HFFc6 (cell line): Measurements from ENCODE around the gene ASCL3. TPM values are rescaled to one million over a fixed set of nuclear protein-coding genes. Genes with fewer than 3 reads are reported as not detected.
"Not testable (repeated sequence)": the region's sequence is repeated elsewhere in the genome, so short reads cannot be mapped to it uniquely, and the experiment has no call there.

Source experiments
- DNase-seq: peaks from one replicate; pipeline ENCODE4 v3.0.0-alpha.2; 2018
- H3K27ac Mint-ChIP-seq: 2 replicates; pipeline ENCODE4 v1.8.0; 2020; ENCODE audit warnings: mild to moderate bottlenecking, mixed read lengths
- H3K27me3 Mint-ChIP-seq: 2 replicates; pipeline ENCODE4 v1.8.0; 2021; ENCODE audit warnings: mild to moderate bottlenecking, moderate library complexity, mixed read lengths; ENCODE audit not compliant: insufficient read depth
- H3K36me3 Mint-ChIP-seq: 2 replicates; pipeline ENCODE4 v1.8.0; 2021; ENCODE audit warnings: low read depth, mixed read lengths
- H3K4me1 Mint-ChIP-seq: 2 replicates; pipeline ENCODE4 v1.8.0; 2020; ENCODE audit warnings: low read depth, mixed read lengths
- H3K4me3 Mint-ChIP-seq: 2 replicates; pipeline ENCODE4 v1.8.0; 2020; ENCODE audit warnings: mild to moderate bottlenecking, moderate library complexity, mixed read lengths
- H3K9me3 Mint-ChIP-seq: 2 replicates; pipeline ENCODE4 v1.8.0; 2020; ENCODE audit warnings: mild to moderate bottlenecking, mixed read lengths
- total RNA-seq, 6 experiments: library from RNA; stranded (reverse); fragmentation: NEBNext Ultra II Directional; extraction: Animal tissue kit (Norgen Biotek cat#: 25700); gene quantifications; 2 replicates in 1 of 6; 3 replicates in 5 of 6; pipeline ENCODE4 v1.2.3, GENCODE V29; 2021
- TF ChIP-seq, protein P1 (sequence below): fragments of 200-600 bp; sonication (generic); IDR thresholded peaks from 2 replicates; pipeline ENCODE4 v1.5.0; 2021; ENCODE audit warnings: antibody characterized with exemption, mild to moderate bottlenecking

Gene ASCL3
- total RNA-seq, 6 experiments from 2014 or later = not detected

DNA sequence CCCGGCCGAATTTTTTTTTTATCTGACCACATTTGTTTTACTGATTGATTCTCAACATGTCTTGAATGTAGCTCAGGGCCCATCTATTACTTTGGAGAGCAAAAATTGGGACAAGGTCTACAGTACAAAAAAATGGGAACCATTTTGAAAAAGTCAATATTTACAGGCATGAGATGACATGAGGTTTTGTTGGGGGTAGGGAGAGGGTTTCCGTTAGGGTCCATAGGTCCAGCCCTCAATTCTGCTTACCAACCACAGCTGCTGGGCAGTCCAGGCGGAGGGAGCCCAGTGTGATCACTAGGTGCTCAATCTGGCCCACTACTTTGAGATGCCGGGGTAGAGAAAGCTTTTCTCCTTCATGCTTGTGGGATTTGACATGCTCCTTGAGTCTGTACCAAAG is 42.6 kb upstream of the ASCL3 start:
- TF ChIP-seq, protein P1, sequence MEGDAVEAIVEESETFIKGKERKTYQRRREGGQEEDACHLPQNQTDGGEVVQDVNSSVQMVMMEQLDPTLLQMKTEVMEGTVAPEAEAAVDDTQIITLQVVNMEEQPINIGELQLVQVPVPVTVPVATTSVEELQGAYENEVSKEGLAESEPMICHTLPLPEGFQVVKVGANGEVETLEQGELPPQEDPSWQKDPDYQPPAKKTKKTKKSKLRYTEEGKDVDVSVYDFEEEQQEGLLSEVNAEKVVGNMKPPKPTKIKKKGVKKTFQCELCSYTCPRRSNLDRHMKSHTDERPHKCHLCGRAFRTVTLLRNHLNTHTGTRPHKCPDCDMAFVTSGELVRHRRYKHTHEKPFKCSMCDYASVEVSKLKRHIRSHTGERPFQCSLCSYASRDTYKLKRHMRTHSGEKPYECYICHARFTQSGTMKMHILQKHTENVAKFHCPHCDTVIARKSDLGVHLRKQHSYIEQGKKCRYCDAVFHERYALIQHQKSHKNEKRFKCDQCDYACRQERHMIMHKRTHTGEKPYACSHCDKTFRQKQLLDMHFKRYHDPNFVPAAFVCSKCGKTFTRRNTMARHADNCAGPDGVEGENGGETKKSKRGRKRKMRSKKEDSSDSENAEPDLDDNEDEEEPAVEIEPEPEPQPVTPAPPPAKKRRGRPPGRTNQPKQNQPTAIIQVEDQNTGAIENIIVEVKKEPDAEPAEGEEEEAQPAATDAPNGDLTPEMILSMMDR = no peak
- Mint-ChIP-seq H3K4me1 (peaks cover 26% of the 10 kb centered on the region), H3K4me3 (no peak overlapping the region), H3K36me3 (no peaks in the 10 kb centered on the region), H3K27me3 (no peaks in the 10 kb centered on the region; the same call in 1 of the 2 replicates), H3K27ac (no peak overlapping the region), H3K9me3 (no peaks in the 10 kb centered on the region)
- DNase-seq = no peak

DNA sequence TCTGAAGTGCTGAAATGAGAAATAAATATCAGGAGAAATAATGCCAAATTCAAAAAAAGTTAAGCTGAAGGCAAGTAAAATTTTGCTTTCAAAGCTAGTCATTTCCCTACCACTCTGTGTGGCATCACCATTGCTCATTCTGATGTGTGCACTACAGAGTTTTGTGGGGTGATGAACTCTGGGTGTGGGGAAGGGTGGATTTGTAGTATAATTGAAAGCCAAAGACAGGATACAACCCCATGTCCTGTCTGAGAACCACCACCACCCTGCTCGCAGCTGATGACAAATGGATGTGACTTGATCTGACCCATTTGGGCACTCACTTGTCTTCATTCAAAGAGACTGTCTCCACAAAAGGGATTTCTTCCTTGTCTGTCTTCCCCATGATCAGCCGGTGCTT is 40.7 kb upstream of the ASCL3 start:
- Mint-ChIP-seq H3K36me3 (no peaks in the 10 kb centered on the region), H3K9me3 (no peaks in the 10 kb centered on the region), H3K4me3 (no peak overlapping the region), H3K27me3 (no peaks in the 10 kb centered on the region; the same call in 1 of the 2 replicates), H3K27ac (no peak overlapping the region), H3K4me1 (peaks cover 7% of the 10 kb centered on the region)
- no peak for DNase-seq
- TF ChIP-seq, protein P1 = no peak

DNA sequence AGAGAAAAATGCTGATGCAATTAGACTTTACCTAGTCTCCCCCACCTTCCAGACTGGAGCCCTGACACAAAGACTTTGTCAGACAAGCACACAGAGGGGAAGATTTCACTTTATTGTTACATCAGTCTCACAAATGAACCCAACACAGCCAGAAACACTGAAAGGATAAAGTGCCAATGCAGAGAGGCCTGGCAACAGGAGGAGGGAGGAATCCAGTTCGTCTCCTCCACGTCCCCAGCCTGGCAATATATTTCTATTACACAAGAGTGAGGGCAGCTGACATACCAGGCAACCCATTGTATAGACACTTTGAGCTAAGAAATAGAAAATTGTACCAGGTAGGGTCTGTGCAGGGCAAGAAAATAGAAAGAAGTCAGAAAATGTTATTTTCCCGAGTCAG is 37.7 kb upstream of the ASCL3 start:
- Mint-ChIP-seq H3K4me3 (no peak overlapping the region), H3K36me3 (no peaks in the 10 kb centered on the region), H3K27ac (no peak overlapping the region), H3K4me1 (no peaks in the 10 kb centered on the region), H3K27me3 (no peaks in the 10 kb centered on the region; the same call in 1 of the 2 replicates), H3K9me3 (no peaks in the 10 kb centered on the region)
- TF ChIP-seq, protein P1 = no peak
- DNase-seq = no peak

DNA sequence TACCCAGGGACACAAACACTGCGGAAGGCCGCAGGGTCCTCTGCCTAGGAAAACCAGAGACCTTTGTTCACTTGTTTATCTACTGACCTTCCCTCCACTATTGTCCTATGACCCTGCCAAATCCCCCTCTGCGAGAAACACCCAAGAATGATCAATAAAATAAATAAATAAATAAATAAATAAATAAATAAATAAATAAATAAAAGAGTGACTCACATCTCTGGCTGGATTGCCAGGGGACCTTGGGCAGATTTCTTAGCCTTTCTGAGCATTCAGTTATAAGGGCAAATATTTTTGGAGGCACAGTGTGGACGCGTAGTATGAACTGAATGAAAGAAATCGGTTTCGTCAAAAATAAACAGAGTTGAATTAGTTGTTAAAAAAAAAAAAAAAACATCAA is 36.5 kb upstream of the ASCL3 start:
- not testable (repeated sequence) for H3K27ac Mint-ChIP-seq, DNase-seq, H3K9me3 Mint-ChIP-seq, H3K4me1 Mint-ChIP-seq, H3K36me3 Mint-ChIP-seq, H3K27me3 Mint-ChIP-seq, H3K4me3 Mint-ChIP-seq

DNA sequence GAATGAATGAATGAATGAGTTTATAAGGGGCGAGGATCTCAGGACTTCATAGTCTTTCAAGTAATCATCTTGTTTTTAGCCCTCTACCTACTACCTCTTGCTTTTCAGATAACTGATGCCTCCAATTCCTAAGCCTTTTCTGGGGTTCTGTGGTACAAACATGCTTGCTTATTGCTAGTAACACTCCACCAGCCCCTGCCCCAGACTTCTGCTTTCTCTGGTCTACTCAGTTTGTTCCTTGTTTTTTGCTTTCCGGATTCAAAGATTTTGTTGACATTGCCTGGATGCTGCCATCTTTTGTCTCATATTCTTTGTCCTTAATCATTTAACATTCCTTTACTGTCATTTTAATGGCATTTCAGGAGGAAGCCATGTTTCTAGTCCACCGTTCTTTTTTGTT is 30.3 kb upstream of the ASCL3 start:
- H3K4me3 Mint-ChIP-seq = no peak overlapping the region
- no peak for DNase-seq
- H3K36me3 Mint-ChIP-seq = no peaks in the 10 kb centered on the region
- H3K9me3 Mint-ChIP-seq = no peaks in the 10 kb centered on the region
- TF ChIP-seq, protein P1 = no peak
- no peak overlapping the region for H3K27ac Mint-ChIP-seq
- H3K4me1 Mint-ChIP-seq = no peaks in the 10 kb centered on the region; the same call in 1 of the 2 replicates
- no peaks in the 10 kb centered on the region for H3K27me3 Mint-ChIP-seq

DNA sequence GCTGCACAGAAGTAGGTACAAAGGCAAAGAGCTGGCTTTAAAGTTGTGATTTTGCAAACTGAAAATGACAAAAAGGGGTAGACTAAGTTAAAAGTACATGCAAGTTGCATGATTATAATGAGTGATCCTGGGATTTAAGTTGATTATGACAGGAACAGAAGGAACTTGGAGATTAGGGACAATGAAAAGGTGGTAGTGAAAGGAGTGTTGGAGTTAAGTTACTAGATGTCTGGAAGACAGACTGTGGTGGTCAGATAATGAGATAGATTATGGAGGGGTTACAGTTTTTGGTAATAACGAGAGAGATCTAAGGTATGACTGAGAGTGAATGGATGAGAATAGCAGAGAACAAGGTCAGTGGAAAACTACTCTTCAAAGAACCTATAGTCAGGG is 29.1 kb upstream of the ASCL3 start:
- no peaks in the 10 kb centered on the region for H3K27me3 Mint-ChIP-seq

More for the DNA sequence above, 29.1 kb upstream of the ASCL3 start:
- H3K9me3 Mint-ChIP-seq = no peaks in the 10 kb centered on the region
- H3K4me3 Mint-ChIP-seq = no peak overlapping the region
- H3K27ac Mint-ChIP-seq = no peak overlapping the region
- TF ChIP-seq, protein P1 = no peak
- H3K36me3 Mint-ChIP-seq = no peaks in the 10 kb centered on the region
- H3K4me1 Mint-ChIP-seq = no peaks in the 10 kb centered on the region; the same call in 1 of the 2 replicates
- no peak for DNase-seq
